Activated CD8-positive, alpha-beta memory T cell treated with anti-CD3 and anti-CD28 coated beads for 36 hours (primary cell): ENCODE data around the gene GATA2. TPM values are rescaled to one million over a fixed set of nuclear protein-coding genes. Genes with fewer than 3 reads are reported as not detected.

Experiments used
- CTCF ChIA-PET: fragments of 350-600 bp; sonication (Branson Sonifier 250); formaldehyde crosslinking; loops from one replicate; lab custom pipeline; 2021; ENCODE audit warnings: antibody characterized with exemption; lab: Charles Lee
- POLR2A ChIA-PET: fragments of 350-600 bp; sonication (Branson Sonifier 250); formaldehyde crosslinking; loops from one replicate; lab custom pipeline; 2021; ENCODE audit warnings: antibody characterized with exemption; lab: Charles Lee
- total RNA-seq, 2 experiments: library from RNA; stranded (reverse); gene quantifications; one replicate each; pipeline ENCODE4 v1.2.3, GENCODE V29; 2021

Gene GATA2
- total RNA-seq, 2 experiments from 2014 or later = 0.08 to 0.13 TPM

DNA sequence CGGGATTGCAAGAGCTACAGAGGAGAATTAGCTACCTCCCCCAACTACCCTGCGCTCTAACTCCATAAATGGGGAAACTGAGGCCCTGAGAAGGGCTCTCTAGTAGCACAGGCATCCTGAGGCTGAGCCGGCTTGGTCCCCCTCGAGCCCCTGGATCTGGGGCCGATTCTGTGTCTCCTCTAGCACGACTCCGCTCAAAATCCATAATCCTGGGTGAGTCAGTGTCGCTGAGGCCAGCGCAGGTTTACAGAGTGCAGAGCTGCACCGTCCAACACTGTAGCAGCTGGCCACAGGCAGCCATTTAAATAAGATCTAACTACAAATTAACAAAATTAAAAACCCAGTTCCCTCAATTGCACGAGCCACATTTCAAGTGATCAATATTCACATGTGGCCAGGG, 10.8 kb downstream of the GATA2 start:
- POLR2A ChIA-PET = no interaction called here
- CTCF ChIA-PET = interaction anchor here (1.9 kb wide), 1 partner anchor 56 kb away, joined by 11 read pairs; no protein-coding TSS in a partner anchor

DNA sequence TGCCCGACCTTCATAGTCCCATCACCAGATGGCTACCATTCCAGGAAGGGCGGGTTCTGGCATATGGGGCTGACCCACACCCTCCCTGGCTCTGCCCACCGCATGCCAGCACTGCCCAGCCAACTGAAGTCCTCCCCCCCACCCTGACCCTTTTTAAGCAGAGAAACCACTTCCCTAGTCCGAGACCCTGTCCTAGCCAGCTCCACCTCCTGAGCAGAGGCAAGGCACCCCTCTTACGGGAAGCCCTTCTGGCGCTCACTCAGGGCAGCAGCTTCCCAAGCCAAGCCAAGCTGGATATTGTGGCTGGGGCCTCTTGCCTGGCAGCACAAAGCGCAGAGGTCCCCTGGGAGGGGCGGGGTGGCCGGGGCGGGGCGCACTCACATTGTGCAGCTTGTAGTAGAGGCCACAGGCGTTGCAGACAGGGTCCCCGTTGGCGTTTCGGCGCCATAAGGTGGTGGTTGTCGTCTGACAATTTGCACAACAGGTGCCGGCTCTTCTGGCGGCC, 11.5 kb downstream of the GATA2 start:
- CTCF ChIA-PET = no interaction called here
- POLR2A ChIA-PET = no interaction called here

DNA sequence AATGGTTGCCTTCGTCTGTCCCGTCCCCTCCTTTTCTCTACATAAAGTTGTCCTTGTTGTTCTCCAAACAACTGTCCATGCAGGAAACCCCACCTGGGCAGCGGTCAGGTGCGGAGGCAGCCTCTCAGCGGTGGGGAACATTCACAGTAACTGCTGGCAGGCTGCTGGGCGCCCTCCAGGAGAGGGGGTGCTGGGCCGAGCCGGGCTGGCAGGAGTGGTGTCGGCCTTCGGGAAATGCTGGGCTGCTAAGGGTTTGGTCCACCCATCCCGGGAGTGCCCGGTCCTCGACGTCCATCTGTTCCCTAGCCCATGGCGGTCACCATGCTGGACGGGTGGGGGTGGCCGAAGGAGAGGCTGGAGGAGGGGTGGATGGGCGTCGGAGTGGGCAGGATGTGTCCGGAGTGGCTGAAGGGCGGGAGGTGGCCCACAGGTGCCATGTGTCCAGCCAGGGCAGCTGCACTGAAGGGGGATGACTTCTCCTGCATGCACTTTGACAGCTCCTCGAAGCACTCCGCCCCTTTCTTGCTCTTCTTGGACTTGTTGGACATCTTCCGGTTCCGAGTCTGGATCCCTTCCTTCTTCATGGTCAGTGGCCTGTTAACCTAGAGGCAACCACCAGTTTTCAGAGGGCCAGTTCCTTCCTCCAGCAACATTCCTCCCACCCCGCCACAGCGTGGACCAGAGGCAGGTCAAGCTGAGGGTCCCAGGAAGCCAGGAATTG, 12.1 kb downstream of the GATA2 start:
- POLR2A ChIA-PET = no interaction called here
- CTCF ChIA-PET = no interaction called here

DNA sequence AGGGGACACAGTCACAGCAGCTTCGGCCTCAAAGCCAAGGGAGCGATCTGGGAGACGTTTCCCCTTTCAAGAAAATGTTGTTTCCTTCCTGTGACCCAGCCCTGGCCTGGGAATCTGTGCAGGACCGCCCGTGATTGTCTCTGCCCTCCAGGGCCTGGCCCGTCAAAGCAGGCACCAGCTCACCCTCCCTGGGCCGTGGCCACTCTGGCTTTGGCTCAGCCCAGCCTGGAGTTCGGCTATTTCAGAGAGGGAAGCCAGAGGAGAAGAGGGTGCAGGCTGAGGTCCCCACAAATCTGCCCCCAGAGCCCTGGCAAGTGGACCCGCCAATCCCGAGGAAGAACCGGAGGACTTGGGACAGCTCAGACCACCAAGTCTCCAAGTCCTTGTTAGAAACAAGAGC, 12.7 kb downstream of the GATA2 start:
- ChIA-PET POLR2A (no interaction called here), CTCF (no interaction called here)

DNA sequence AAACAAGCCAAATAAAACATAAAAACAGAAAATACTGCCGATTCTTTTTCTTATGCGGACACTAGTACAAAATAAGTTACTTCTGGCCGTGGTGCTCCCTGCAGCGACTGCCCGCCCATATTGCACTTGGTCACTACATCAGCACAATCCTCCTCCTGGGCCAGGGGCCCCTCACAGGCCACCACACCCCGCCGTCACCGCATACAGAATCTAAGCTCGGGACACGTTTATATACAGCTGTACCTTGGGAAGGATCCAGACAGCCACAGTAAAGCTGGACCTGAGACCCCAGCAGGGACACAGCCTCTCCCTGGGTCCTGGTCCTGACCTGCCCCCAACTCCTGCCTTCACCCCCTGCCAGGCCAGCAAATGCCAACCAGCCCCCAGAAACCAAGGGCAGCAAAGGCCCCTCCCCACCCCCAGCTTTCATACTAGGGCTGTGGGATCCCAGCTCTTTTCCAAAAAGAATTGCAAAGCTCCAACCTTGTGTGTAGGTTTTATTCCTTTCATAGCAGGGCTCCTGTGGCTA, 13.4 kb downstream of the GATA2 start:
- ChIA-PET CTCF (interaction anchor here (1.3 kb wide), 1 partner anchor 10 kb away, joined by 3 read pairs; no protein-coding TSS in a partner anchor), POLR2A (no interaction called here)

DNA sequence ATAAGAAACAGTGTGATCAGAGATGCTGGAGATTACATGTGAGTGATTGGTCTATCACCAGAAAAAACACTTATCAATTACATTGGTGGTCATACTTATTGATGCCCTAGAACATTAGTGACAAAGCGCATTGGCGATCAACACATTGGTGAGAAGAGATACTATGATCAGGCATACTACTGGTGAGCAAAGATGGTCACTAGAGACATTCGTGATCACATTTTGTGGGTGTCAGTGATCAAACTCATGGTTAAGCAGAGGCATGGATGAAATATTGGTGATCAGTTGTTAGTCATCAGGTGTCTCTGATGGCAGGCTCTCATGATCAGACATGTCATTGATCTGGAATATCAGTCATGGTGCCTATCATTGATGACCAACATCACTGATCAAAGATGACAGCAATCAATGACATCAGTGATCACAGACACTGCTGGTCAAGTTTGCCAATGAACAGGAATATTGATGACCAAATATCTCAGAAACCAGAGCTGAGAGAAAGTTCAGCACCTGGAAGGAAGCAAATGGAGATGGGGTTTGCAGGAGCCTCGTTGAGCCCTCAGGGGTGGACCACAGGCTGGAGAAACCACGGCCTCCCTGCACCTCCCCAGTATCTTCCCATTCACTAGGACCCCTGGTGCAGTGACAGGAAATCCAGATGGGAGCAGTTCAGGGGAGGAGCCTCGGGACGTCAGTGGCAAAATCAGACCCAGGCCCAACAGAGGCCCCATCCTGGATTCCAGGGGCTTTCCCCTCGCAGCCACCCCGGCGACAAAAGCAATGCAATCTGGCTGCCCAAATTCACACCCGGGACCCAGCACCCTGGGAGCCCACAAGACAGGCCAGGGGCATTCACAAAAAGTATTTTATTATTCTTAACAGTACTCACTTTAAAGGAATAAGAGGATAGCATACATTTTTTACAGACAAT, 14.2 kb downstream of the GATA2 start:
- POLR2A ChIA-PET = no interaction called here
- CTCF ChIA-PET = interaction anchor here (1.3 kb wide), 1 partner anchor 11 kb away, joined by 3 read pairs; no protein-coding TSS in a partner anchor

DNA sequence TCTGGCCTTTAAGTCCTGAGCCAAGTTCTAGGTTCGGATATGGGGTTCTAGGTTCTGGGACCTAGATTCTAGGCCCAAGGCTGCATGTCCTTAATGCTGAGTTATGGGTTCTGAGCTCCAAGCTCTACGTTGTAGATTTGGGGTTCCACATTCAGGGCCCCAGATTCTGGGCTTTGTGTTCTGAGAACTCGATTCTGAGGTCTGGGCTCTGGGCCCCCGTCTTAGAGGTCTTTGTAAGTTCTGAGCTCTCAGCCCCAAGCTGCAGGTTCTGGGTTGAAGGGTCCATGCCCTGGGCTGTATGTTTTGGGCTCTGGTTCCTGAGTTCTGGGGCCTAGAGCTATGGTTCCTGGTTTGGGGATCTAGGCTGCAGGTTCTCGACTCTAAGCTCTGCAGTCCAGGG, 16.3 kb downstream of the GATA2 start:
- POLR2A ChIA-PET = no interaction called here
- CTCF ChIA-PET = no interaction called here

DNA sequence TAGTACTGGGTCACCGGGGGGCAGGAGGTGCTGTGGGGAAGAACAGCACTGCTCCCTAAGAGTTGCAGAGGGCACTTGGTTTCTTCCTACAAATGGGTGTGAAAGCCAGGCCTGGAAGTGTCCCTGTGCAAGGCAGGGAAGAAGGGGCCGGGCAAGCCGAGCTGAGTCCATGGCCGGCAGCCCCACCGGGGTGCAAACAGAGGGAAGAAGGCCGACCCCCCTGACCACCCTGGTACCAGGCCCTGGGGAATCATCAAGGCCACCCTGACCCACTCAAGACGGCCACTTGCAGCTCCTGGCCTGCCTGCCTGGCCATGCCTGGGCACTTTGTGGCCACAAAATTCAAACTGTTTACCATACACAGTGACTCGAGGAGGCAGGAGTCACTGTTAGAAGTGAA, 17.6 kb downstream of the GATA2 start:
- ChIA-PET CTCF (no interaction called here), POLR2A (no interaction called here)

DNA sequence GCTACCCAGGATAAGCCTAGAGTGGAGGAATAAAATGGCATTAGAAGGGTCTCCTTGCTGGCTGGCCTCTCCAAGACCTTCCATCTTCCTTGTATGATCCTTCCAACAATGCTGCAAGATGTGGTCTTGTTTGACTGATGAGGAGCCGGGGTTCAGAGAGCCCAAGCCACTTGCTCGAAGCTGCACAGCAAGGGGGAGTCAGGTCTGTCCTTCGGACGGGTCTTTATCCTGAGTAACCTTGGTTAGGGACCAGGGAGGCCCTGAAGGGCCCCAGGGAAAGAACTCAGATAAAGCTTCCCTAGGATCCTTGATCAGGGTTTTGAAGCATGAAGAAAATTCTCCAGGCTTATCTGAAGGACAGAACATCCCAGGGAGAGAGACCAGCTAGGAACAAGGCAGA, 19.3 kb downstream of the GATA2 start:
- POLR2A ChIA-PET = no interaction called here
- CTCF ChIA-PET = interaction anchor here (0.7 kb wide), 1 partner anchor 11 kb away, joined by 3 read pairs; no protein-coding TSS in a partner anchor

DNA sequence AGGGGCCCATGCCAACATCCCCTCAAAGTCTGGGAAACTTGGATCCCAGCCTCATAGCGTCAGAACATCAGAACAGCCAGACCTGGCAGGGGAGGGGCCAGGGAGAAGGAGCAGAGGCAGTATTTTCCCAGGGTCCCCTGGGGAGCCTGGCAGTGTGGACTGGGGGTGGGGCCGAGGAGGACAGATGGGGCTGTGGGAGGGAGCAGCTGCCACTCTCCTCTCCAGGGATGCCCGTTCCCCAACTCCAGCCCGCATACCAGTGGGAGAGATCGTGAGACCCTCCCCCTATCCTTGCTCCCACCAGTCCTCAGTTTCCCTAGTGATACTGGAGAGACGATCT, 19.9 kb downstream of the GATA2 start:
- POLR2A ChIA-PET = no interaction called here

DNA sequence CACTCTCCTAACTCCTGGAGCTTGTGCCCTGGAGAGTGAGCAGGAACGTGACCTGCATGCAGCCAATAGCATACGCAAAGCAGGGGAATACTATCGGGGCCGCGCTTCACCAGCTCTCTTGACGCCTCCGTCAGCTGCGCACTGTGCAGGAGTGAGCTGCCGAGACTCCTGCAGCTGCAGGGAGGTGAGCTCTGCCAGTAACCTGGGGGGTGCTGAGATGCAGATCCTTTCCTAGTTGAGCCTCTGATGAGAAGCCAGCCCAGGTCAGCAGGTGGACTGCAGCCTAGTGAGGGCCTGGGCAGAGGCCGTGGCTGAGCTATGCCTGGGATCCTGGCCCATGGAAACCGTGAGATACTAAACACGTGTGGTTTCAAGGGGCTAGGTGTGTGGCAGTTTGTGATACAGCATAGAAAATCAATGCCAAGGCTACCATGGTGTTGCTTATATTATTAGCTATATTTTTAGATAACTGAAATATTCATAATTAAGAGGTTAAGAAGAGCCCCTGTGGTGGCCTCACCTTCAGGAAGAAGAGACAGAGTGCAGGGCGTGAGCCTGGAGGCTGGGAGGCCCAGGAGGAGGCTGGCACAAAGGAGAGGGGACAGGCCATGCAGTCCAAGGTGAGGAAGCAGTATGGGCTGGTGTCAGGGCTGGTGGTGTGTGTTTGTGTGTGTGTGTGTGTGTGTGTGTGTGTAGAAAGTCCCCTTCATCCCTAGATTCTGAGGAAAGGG, 20.4 kb downstream of the GATA2 start:
- POLR2A ChIA-PET = no interaction called here
- CTCF ChIA-PET = no interaction called here

More for the DNA sequence above, 19.9 kb downstream of the GATA2 start:
- CTCF ChIA-PET = no interaction called here

DNA sequence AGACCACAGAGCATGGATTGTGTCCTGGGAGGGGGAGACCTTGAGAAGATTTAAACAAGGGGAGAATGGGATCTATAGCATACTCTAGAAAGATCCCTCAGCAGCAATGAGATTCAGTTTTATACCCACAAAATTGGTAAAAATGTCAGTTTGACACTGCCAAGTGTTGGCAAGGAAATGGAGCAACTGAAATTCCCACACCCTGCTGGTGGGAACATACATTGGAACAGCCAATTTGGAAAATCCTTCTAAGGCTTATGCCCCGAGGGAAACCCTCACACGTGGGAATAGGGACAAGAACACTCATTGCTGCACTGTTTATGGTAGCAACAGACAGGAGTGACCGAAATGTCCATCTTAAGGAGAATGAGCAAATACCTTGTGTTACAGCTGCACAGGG, 21.3 kb downstream of the GATA2 start:
- CTCF ChIA-PET = no interaction called here
- POLR2A ChIA-PET = no interaction called here

DNA sequence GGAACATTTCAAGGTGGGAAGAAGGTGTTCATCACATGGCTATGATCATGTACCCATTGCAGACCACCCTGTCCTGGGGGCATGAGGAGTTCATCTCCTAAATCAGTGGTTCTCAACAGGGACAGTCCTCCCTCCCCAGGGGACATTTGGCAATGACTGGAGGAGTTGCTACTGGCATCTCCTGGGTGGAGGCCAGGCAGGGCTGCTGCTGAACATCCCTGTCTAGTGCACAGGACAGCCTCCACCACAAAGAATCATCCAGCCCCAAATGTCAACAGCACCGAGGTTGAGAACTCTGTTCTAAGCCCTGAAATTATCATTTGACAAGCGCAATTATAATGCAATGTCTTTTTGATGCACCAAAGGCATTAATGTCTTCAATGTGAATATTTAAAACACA, 21.9 kb downstream of the GATA2 start:
- ChIA-PET POLR2A (no interaction called here), CTCF (no interaction called here)

DNA sequence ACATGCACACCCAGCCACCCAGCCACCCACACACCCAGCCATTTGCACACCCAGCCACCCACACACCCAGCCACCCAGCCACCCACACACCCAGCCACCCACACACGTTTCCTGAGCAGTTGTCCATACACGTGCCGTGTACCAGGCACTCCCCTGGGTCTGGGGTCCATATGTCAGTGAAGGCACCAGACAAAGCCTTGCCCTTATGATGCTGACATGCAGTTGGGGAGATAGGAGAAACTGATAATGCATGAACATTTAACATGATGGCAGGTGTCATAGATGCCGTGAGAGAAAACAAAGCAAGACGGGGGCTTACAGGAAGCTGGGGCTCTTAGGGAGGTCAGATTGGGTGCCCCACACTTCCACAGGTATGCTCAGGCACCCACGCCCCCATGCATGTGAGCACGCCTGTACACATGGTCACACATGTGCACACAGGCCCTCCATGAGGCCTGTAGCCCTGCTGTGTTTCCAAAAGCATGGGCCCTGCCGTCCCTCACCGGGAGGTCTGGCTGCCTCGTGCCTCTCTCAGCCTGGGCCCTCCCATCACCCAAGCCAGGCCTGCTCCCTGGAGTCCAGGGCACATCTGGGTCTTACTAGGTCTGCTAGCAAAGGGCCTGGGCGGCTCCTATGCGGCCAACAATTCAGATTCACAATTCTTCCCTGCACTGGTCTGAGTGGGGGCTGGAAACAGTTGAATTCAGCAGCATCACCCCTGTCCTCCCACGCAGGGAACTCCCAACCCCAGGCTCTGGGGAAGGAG, 22.7 kb downstream of the GATA2 start:
- ChIA-PET POLR2A (no interaction called here), CTCF (no interaction called here)

DNA sequence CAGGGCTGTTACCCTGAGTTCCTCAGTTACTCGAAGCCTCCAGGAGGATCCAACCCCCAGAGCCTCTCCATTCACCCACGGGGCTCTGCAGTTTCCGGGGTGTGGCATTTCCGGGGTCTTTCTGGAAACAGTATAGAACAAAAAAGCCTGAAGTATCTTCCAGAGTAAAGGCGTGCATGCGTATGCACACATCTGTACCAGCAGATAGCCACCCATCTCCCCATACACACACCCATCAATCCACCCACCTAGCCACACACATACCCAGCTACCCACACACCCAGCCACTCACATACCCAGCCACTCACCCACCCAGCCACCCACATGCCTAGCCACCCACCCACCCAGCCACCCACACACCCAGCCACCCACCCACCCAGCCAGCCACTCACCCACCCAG, 23.4 kb downstream of the GATA2 start:
- POLR2A ChIA-PET = no interaction called here
- CTCF ChIA-PET = no interaction called here

DNA sequence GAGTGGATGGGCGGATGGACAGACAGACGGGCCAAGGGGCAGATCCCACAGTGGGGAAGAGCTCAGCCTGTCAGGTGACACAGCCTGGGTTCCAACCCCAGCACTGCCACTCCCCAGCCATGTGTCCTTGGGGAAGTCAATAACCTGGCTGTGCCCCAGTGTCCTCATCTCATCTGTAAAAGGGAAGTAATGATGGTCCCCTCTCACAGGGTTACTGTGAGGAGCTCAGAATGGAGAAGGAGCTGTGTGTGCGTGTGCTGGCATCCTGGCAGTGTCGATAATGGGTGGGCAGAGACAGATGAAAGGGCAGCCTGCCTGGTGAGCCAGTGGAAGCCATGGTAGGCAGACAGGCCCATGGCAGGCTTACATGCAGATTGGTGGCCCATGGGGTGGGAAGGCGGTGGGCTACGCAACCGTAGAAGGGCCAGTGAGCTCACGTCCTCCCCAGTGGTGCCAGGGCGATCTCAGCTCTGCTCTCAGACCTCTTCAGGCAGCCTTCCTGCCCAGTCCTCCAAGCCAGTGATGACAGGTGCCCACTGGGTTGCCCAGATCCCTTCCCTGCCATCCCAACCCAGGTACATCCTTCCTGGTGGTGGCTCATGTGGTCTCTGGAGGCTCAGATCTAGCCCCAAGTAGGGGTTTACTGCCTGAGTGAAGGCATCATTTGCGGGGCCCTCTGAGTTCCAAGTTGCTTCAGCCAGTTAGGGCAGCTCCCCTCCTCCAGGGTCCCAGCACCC, 24.0 kb downstream of the GATA2 start:
- ChIA-PET CTCF (no interaction called here), POLR2A (no interaction called here)

DNA sequence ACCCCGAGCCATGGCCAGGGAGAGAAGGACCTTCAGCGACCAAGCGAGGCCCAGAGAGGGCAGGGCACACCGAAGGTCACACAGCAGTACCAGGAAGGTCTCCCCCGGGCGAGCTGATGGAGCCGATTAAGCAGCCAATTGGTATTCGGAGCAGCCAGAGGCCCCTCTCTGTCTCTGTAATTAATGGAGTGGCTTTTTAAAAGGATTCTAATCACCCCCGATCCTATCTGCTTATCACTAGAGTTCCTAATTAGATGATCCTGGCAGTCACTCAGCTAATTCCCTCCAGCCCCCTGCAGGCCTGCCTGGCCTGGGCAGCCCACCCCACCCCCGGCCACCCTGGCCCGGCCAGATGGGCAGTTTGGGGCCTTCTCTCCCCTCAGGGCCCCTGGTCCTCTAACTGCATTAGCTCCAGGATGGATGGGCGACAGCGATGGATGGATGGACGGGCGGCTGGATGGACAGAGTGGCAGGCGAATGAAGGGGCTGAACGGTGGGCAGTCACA, 24.7 kb downstream of the GATA2 start:
- ChIA-PET POLR2A (no interaction called here), CTCF (no interaction called here)
